Thyroid gland (tissue), 4 donors: Measurements from ENCODE around the gene GTF2H3.

Experiments
- POLR2A ChIP-seq, 2 donors: fragments of 450-650 bp; IDR thresholded peaks; one replicate each; pipeline ENCODE4 v1.6.1; 2017; ENCODE audit warnings: antibody characterized with exemption in 2 of 2, mild to moderate bottlenecking in 2 of 2, moderate library complexity in 1 of 2
- TF ChIP-seq, protein P1 (sequence below), 6 experiments: fragments of 200-600 bp in 3 of 6; fragments of 450-650 bp in 3 of 6; sonication (generic) in 3 of 6; IDR thresholded peaks; one replicate each; pipeline ENCODE4 v1.5.1; 2016 to 2019; ENCODE audit warnings: antibody characterized with exemption in 6 of 6, mild to moderate bottlenecking in 2 of 6, inconsistent platforms in 1 of 6, moderate library complexity in 1 of 6

DNA sequence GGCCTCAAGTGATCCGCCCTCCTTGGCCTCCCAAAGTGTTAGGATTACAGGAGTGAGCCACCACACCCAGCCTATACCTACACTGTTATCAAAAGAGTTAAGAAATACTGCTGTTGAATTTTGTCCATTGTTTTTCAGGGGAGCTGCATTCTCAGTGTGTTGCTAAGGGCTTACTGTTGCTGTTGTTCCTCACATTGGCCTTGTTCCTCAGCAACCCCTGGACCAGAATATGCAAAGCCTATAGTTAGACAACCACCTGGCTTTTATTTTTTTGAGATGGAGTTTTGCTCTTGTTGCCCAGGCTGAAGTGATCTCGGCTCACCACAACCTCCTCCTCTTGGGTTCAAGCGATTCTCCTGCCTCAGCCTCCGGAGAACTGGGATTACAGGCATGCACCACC is 73.8 kb downstream of the GTF2H3 start:
- TF ChIP-seq, protein P1, sequence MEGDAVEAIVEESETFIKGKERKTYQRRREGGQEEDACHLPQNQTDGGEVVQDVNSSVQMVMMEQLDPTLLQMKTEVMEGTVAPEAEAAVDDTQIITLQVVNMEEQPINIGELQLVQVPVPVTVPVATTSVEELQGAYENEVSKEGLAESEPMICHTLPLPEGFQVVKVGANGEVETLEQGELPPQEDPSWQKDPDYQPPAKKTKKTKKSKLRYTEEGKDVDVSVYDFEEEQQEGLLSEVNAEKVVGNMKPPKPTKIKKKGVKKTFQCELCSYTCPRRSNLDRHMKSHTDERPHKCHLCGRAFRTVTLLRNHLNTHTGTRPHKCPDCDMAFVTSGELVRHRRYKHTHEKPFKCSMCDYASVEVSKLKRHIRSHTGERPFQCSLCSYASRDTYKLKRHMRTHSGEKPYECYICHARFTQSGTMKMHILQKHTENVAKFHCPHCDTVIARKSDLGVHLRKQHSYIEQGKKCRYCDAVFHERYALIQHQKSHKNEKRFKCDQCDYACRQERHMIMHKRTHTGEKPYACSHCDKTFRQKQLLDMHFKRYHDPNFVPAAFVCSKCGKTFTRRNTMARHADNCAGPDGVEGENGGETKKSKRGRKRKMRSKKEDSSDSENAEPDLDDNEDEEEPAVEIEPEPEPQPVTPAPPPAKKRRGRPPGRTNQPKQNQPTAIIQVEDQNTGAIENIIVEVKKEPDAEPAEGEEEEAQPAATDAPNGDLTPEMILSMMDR (IDR thresholded peaks at IDR 0.05), result no peak
- no peak for TF ChIP-seq POLR2A (IDR thresholded peaks at IDR 0.05)
